T-helper 9 cell (primary cell): Measurements from ENCODE around the gene OTOL1.
"Not testable (repeated sequence)": the region's sequence is repeated elsewhere in the genome, so short reads cannot be mapped to it uniquely, and the experiment has no call there.

Experiments
- DNase-seq: peaks from one replicate; pipeline ENCODE4 v3.0.0-alpha.2; 2020
- total RNA-seq, 2 donors: gene quantifications; one replicate each; lab custom pipeline; 2026; lab: John Stamatoyannopoulos, UW

Gene OTOL1
- 0 reads per million in 2 donors for total RNA-seq

GRCh38 chr3:161496508-161496907 is at the start of gene OTOL1:
OTOL1 (plus strand) TSS chr3:161496808; CDS start chr3:161496808, 0 bp downstream.
- no peak for DNase-seq

GRCh38 chr3:161449785-161450184 is 46.8 kb upstream of the OTOL1 start:
- no peak for DNase-seq

GRCh38 chr3:161452179-161452578 is 44.4 kb upstream of the OTOL1 start:
- no peak for DNase-seq

- DNase-seq: no peak
Observed at GRCh38 chr3:161454615-161455014, 42.0 kb upstream of the OTOL1 start.

- DNase-seq: no peak
Observed at GRCh38 chr3:161455962-161456361, 40.6 kb upstream of the OTOL1 start.

GRCh38 chr3:161462138-161462537 is 34.5 kb upstream of the OTOL1 start:
- DNase-seq: no peak

GRCh38 chr3:161471211-161471610 is 25.4 kb upstream of the OTOL1 start:
- no peak for DNase-seq

- no peak for DNase-seq
Observed at GRCh38 chr3:161474139-161474538, 22.5 kb upstream of the OTOL1 start.

GRCh38 chr3:161474741-161475140 is 21.9 kb upstream of the OTOL1 start:
- DNase-seq: no peak

GRCh38 chr3:161475206-161475605 is 21.4 kb upstream of the OTOL1 start:
- DNase-seq: no peak

- no peak for DNase-seq
Observed at GRCh38 chr3:161475905-161476304, 20.7 kb upstream of the OTOL1 start.

GRCh38 chr3:161484226-161484625 is 12.4 kb upstream of the OTOL1 start:
- no peak for DNase-seq

GRCh38 chr3:161488284-161488683 is 8.3 kb upstream of the OTOL1 start:
- not testable (repeated sequence) for DNase-seq

- no peak for DNase-seq
Observed at GRCh38 chr3:161489395-161489794, 7.2 kb upstream of the OTOL1 start.

GRCh38 chr3:161490845-161491244 is 5.8 kb upstream of the OTOL1 start:
- not testable (repeated sequence) for DNase-seq

GRCh38 chr3:161498259-161498921 is 1.8 kb downstream of the OTOL1 start:
- no peak for DNase-seq

GRCh38 chr3:161500068-161500796 is 3.6 kb downstream of the OTOL1 start:
- DNase-seq: no peak

- no peak for DNase-seq
Observed at GRCh38 chr3:161503271-161503670, 6.7 kb downstream of the OTOL1 start.

GRCh38 chr3:161508852-161509477 is 12.4 kb downstream of the OTOL1 start:
- no peak for DNase-seq

GRCh38 chr3:161510510-161511260 is 14.1 kb downstream of the OTOL1 start:
- no peak for DNase-seq

- DNase-seq: no peak
Observed at GRCh38 chr3:161523916-161524315, 27.3 kb downstream of the OTOL1 start.

- DNase-seq: no peak
Observed at GRCh38 chr3:161531930-161532329, 35.3 kb downstream of the OTOL1 start.

- DNase-seq: no peak
Observed at GRCh38 chr3:161540594-161540993, 44.0 kb downstream of the OTOL1 start.
